ENCODE data around the gene CYB561D1. TPM values are rescaled to one million over a fixed set of nuclear protein-coding genes. Genes with fewer than 3 reads are reported as not detected.

The CYB561D1 gene
- total and polyA plus RNA-seq, 2 donors (not counting 3 experiments of a cell fraction or from before 2014, with no cell fraction given): 7.2 to 7.3 TPM

- CTCF ChIA-PET: interaction anchor here (0.6 to 3.4 kb wide), 4 partner anchors 11 to 50 kb away, joined by 4 to 22 read pairs (median 4); partner anchors contain the start of gene CYB561D1
These were observed 11.7 kb upstream of the CYB561D1 start for GRCh38 chr1:109482242-109482641.

More at GRCh38 chr1:109482242-109482641, 11.7 kb upstream of the CYB561D1 start:
- DNase-seq (ENCODE audit: low read depth, low spot score) (no peak), FAIRE-seq (no peak)
- Histone ChIP-seq H2AFZ (ENCODE audit: low read depth, low read length) (no peak overlapping the region), H3K9ac (replicated peaks; ENCODE audit: extremely low read depth, insufficient read depth, low read length) (no peak overlapping the region), H3K79me2 (ENCODE audit: control insufficient read depth, insufficient read depth, low read length) (no peaks in the 10 kb centered on the region), H3K4me1 (ENCODE audit: control insufficient read depth, extremely low read depth, insufficient read depth, low read length) (peaks cover 14% of the 10 kb centered on the region), H3K36me3 (ENCODE audit: control insufficient read depth in 2 of 2, extremely low read depth in 1 of 2, insufficient read depth in 2 of 2, low read length in 2 of 2) (no peaks in the 10 kb centered on the region), H3K27ac (ENCODE audit: insufficient read depth, low read depth, low read length) (no peak overlapping the region), H3K4me2 (ENCODE audit: insufficient read depth, low read length) (no peak overlapping the region), H3K27me3 (ENCODE audit: control insufficient read depth in 2 of 2, insufficient read depth in 2 of 2, low read length in 2 of 2) (peaks cover 21% of the 10 kb centered on the region in 2 experiments), H3K9me3 (replicated peaks; ENCODE audit: control insufficient read depth, insufficient read depth, low read length) (no peaks in the 10 kb centered on the region), H4K20me1 (replicated peaks; ENCODE audit: control insufficient read depth, extremely low read depth, insufficient read depth, low read length) (no peaks in the 10 kb centered on the region), H3K9me1 (replicated peaks; ENCODE audit: control insufficient read depth, extremely low read depth, insufficient read depth, low read length) (no peaks in the 10 kb centered on the region), H3K4me3 (replicated peaks in 1 of 3; ENCODE audit: insufficient read depth in 1 of 3, low read depth in 1 of 3, low read length in 3 of 3) (no peak overlapping the region)
- BruUV-seq (replicated peaks): no TSS peak
- TF ChIP-seq GATA2 (IDR thresholded peaks at IDR 0.05; ENCODE audit: insufficient read depth, insufficient read length, low read depth, low read length) (no peak), EZH2 (IDR thresholded peaks at IDR 0.05; ENCODE audit: borderline replicate concordance, low read depth, low read length, severe bottlenecking) (no peak), POLR2AphosphoS5 (IDR thresholded peaks at IDR 0.05; ENCODE audit: insufficient read depth, low read depth, low read length) (no peak), CTCF (IDR thresholded peaks at IDR 0.05; ENCODE audit: extremely low read depth in 1 of 2, insufficient read depth in 1 of 2, low read depth in 1 of 2, low read length in 2 of 2) (no peak), POLR2A (IDR thresholded peaks at IDR 0.05; ENCODE audit: low read depth, low read length) (no peak), JUN (IDR thresholded peaks at IDR 0.05; ENCODE audit: borderline replicate concordance, insufficient read depth, insufficient read length, low read depth) (no peak), FOS (IDR thresholded peaks at IDR 0.05; ENCODE audit: borderline replicate concordance, insufficient read depth, low read length) (no peak), MYC (IDR thresholded peaks at IDR 0.05; ENCODE audit: low read depth, low read length) (no peak)
- TF ChIP-seq, protein P1, sequence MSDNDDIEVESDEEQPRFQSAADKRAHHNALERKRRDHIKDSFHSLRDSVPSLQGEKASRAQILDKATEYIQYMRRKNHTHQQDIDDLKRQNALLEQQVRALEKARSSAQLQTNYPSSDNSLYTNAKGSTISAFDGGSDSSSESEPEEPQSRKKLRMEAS (IDR thresholded peaks at IDR 0.05; ENCODE audit: insufficient read depth, insufficient read length): no peak
- intact Hi-C loops (cut with micrococcal nuclease) (loop anchor here (10.0 kb wide), 3 partner anchors 133 to 283 kb away; partner anchors contain the start of genes AMPD2, EPS8L3 and GNAT2), dilution Hi-C loops (cut with MboI; ENCODE audit: extremely low pct_ligation_motif_present, low sequenced_read_pairs) (no loop called here)
- POLR2A ChIA-PET: no interaction called here

Data from endothelial cell of umbilical vein (primary cell).